Aorta (tissue), 5 donors: ENCODE measurements around the gene KIF3A. TPM values are rescaled to one million over a fixed set of nuclear protein-coding genes. Genes with fewer than 3 reads are reported as not detected.
A peak's percentile ranks its signal among the peaks of the same experiment; 100 is the strongest.

Experiments
- ATAC-seq: fragments of 200-7000 bp; cut with Tn5 transposase; one replicate; pipeline ENCODE4 v1.9.1; 2022; ENCODE audit warnings: moderate library complexity; ENCODE audit not compliant: low FRiP score
- DNase-seq, 2 donors: peaks; one replicate each; pipeline ENCODE4 v3.0.0-alpha.2; 2020
- H3K27ac ChIP-seq, 2 donors: one replicate each; pipeline ENCODE4 v1.5.1; 2013; ENCODE audit warnings: low read length in 2 of 2, mild to moderate bottlenecking in 2 of 2, moderate library complexity in 2 of 2, control low read depth in 1 of 2, inconsistent platforms in 1 of 2, low read depth in 1 of 2
- H3K27me3 ChIP-seq, 2 donors: one replicate each; pipeline ENCODE4 v1.6.1; 2013; ENCODE audit warnings: control low read depth in 1 of 2, low read length in 1 of 2, mild to moderate bottlenecking in 1 of 2, moderate library complexity in 1 of 2; ENCODE audit not compliant: insufficient read depth in 2 of 2, control insufficient read depth in 1 of 2
- H3K36me3 ChIP-seq, 2 donors: one replicate each; pipeline ENCODE4 v1.6.1; 2013; ENCODE audit warnings: control low read depth in 1 of 2, low read length in 1 of 2, mild to moderate bottlenecking in 1 of 2; ENCODE audit not compliant: insufficient read depth in 2 of 2, control insufficient read depth in 1 of 2
- H3K4me1 ChIP-seq, 2 donors: one replicate each; pipeline ENCODE4 v1.6.1; 2013; ENCODE audit warnings: low read length in 2 of 2, control low read depth in 1 of 2, mild to moderate bottlenecking in 1 of 2, moderate library complexity in 1 of 2; ENCODE audit not compliant: insufficient read depth in 2 of 2, control insufficient read depth in 1 of 2
- H3K4me3 ChIP-seq, 2 donors: one replicate each; pipeline ENCODE4 v1.5.1; 2013; ENCODE audit warnings: low read length in 2 of 2, control low read depth in 1 of 2, mild to moderate bottlenecking in 1 of 2
- H3K9me3 ChIP-seq: one replicate; pipeline ENCODE4 v1.6.1; 2013; ENCODE audit warnings: mild to moderate bottlenecking, low read length; ENCODE audit not compliant: control insufficient read depth
- WGBS, 2 donors: extraction: QIAGEN DNeasy Blood & Tissue Kit; methylation state at CpG; one replicate each; pipeline ENCODE4 v1.1.7; 2013; 5-methylcytosine and 5-hydroxymethylcytosine counted together
- intact Hi-C, 2 donors: fragments of 100-400 bp; cut with DNase I; formaldehyde crosslinking; loops; one replicate each; pipeline versions ENCODE4 v1.14.2 to v1.15.0; 2022
- polyA plus RNA-seq, 2 donors: library from polyadenylated mRNA; stranded (reverse); fragments of 200-250 nt; gene quantifications; one replicate each; pipeline ENCODE4 v1.2.3, GENCODE V29; 2013
- total RNA-seq, 2 donors: library from RNA; stranded (reverse); fragmentation: NEBNext Ultra II Directional; extraction: Animal tissue kit (Norgen Biotek cat#: 25700); gene quantifications; one replicate each; pipeline ENCODE4 v1.2.1, GENCODE V29; 2021
- donor health status: healthy with polysubstance abuse.
- donor health status: Bipolar disorder and iron deficiency.
- donor health status: DM: no; HTN: no; CAD: no.
- donor health status: DM: no; HTN: no; CAD: no.
- donor health status: DM: yes; HTN: yes; CAD: no.

The KIF3A gene
- total and polyA plus RNA-seq, 4 donors, result 4.5 to 15.1 (median 10.6) TPM

DNA sequence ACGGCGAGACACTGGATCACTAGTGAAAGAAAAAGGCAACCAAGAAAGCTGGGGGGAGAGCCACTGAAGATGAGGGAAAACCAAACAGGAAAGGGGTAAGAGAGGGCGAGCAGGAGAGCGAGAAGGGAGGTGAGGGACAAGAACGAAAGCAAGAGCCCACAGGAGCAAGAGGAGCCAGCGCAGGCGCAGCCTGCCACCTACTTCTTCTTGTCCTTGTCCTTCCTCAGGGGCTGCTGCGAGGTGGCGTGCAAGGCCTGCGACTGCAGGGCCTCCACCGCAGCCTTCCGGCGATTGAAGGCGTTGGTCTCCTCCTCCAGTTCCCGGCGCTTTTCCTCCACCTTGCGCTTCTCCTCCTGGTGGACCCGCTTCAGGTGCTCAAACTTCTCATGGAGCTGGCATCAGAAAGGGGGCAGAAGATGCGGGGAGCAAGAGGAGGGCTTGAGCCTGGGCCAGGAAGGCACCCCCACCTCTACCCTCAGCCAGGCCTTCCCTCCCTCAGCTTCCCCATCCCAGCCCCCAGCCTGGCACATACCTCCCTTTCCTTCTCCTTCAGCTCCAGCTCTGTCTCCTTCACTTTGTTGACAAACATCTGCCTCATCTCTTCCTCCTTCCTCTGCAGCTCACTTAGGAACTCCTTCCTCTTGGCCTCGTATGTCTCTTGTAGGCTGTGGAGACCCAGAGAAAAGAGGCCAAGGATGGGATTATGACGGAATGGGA lies 23.4 kb upstream of the KIF3A start:
- no peaks in the 10 kb centered on the region for H3K4me1 ChIP-seq
- ATAC-seq (no peak), DNase-seq (no peak)
- H3K27me3 ChIP-seq, result no peaks in the 10 kb centered on the region
- no peak overlapping the region for H3K4me3 ChIP-seq
- H3K9me3 ChIP-seq, result no peaks in the 10 kb centered on the region
- 93 to 95% methylated on average over 21 of the region's 21 CpGs for whole genome bisulfite sequencing, 2 donors
- intact Hi-C loops, result no loop called here
- no peak overlapping the region for H3K27ac ChIP-seq
- H3K36me3 ChIP-seq, result peaks cover 0 to 8% of the 10 kb centered on the region in 2 donors

DNA sequence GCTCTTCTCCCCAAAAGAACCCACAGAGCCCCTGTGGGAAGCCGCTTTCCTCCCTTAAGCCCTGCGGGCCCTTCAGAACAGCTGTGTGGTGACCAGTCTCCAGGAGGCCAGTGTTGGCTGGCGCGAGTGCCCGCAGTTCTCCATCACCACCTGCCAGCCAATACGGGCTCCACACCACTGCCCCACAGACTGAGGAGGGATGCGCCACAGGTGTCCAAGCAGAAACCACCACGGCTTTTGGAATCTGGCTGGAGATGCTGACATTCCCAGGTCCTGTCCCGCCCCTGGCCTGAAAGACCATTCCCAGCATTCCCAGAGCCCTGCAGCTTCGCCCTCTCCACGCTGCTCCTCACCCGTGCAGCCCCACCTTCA lies 22.7 kb upstream of the KIF3A start:
- no peaks in the 10 kb centered on the region for H3K4me1 ChIP-seq
- no peak overlapping the region for H3K27ac ChIP-seq
- no peaks in the 10 kb centered on the region for H3K9me3 ChIP-seq
- DNase-seq (peak in 1 of 2 donors; percentile 35), ATAC-seq (no peak)
- H3K4me3 ChIP-seq, result no peak overlapping the region
- peaks cover 0 to 8% of the 10 kb centered on the region in 2 donors for H3K36me3 ChIP-seq
- 92 to 93% methylated on average over 12 of the region's 12 CpGs for WGBS, 2 donors
- intact Hi-C loops, result no loop called here
- no peaks in the 10 kb centered on the region for H3K27me3 ChIP-seq

DNA sequence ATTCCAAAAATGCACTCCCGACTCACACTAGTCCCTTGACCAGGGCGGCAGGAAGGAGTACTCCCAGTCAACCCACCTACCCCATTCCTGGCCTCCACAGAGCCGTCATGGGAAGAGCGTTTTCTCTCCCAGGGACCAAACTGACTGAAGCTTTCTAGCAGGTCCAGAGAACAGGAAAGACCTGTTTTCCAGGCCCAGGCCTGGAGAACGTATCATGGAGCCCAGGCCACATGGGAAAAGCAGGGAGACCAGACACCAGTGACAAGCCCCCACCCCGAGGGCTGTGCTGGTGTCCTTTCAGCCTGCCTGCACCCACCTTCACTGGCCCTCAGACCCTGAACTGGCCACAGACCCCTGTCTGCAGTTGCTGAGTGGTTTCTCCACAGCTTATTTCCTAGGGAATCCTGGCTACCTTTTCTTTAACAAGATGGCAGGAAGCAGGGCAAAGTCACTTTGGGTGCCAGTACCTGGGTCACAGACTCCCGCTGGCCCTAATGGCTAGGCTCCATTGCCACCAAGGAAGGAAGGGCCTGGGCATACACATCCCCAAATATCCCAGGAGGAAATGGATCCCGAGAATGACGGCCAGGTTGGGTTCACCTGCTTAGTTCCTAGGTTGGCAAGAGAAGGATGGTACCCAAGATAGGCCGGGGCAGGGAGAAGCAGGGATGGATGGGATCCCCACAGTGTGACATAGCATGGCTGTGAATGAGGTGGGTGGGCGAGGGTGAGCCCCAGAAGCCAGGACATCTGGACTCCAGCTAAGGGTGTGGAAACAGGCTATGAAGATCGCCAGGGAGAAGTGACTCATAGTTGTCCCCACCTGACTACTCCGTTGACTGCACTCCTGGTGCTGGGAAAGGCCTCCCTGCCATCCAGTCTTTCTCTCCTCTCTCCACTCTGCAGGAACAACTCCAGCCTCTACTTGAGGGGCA lies 22.0 kb upstream of the KIF3A start:
- intact Hi-C loops, result no loop called here
- WGBS, 2 donors, result 87 to 90% methylated on average over 13 of the region's 13 CpGs
- no peak for ATAC-seq
- H3K4me1 ChIP-seq, result no peaks in the 10 kb centered on the region
- H3K36me3 ChIP-seq, result peaks cover 0 to 6% of the 10 kb centered on the region in 2 donors
- H3K27ac ChIP-seq, result no peak overlapping the region
- no peaks in the 10 kb centered on the region for H3K27me3 ChIP-seq
- no peak for DNase-seq
- H3K4me3 ChIP-seq, result no peak overlapping the region
- no peaks in the 10 kb centered on the region for H3K9me3 ChIP-seq

DNA sequence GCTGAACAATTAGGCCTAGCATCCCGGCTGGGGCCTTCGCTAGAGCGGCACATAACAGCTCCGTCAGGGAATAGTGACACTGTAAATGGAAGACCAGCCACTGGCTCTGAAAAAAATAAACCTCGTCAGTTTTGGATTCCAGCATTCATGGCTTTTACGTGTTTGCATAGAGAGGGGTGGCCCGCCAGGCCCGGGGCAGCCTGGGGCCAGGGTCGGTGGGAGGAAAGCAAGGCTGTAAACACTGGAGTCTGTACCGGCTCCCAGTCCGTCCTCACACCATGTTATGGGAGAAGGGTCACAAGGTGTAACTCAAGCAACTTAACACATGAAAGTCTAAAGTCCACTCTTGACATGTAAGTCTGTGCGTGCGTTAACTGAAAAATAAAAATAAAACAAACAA lies 21.1 kb upstream of the KIF3A start:
- 84 to 86% methylated on average over 13 of the region's 13 CpGs for WGBS, 2 donors
- DNase-seq, result no peak

DNA sequence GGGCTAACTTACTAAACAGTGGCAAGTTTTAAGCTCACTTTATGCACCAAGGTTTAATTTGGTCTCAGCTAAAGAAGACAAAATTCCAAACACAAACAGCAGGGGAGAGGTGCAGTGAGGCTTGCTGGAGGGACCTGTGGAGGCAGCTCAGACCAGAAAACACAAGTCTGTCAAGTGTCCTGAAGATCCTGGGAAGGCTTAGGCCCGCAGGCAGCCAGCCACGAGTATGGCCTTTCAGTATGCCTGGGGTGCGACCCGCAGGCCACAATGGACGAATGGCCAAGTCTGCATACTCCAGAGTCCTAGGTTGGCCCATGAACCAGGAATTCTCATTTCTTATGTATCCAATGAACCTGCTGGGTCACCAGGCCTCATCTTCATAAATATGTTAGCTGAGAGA lies 19.2 kb upstream of the KIF3A start:
- H3K36me3 ChIP-seq, result peaks cover 0 to 2% of the 10 kb centered on the region in 2 donors
- no peak overlapping the region for H3K27ac ChIP-seq
- no peak overlapping the region for H3K4me3 ChIP-seq
- H3K9me3 ChIP-seq, result no peaks in the 10 kb centered on the region
- intact Hi-C loops, result no loop called here
- ATAC-seq (no peak), DNase-seq (no peak)
- no peaks in the 10 kb centered on the region for H3K27me3 ChIP-seq
- H3K4me1 ChIP-seq, result no peaks in the 10 kb centered on the region
- 82 to 87% methylated on average over 5 of the region's 5 CpGs for WGBS, 2 donors

More for the DNA sequence above, 21.1 kb upstream of the KIF3A start:
- intact Hi-C loops, result no loop called here
- H3K36me3 ChIP-seq, result peaks cover 0 to 3% of the 10 kb centered on the region in 2 donors
- ATAC-seq, result no peak
- H3K27me3 ChIP-seq, result no peaks in the 10 kb centered on the region
- H3K27ac ChIP-seq, result no peak overlapping the region
- H3K9me3 ChIP-seq, result no peaks in the 10 kb centered on the region
- no peaks in the 10 kb centered on the region for H3K4me1 ChIP-seq
- no peak overlapping the region for H3K4me3 ChIP-seq

DNA sequence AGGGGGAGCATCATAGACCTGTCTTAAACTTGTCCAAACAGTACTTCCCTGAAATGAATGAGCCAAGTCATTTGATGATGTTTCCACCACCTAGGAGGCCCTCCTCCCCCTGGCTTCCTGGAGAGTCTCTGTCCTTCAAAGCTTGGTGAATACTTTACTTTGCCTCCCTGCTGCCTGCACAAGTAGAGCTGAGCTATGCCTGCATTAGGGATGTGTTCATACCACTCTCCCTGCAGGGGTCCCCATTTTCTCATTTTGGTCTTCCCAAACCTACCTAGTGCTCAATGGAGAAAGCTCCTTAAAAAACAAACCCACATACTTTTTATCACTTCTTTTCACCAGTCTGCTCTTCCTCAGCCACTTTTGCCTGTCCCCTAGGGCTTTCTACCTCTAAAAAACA lies 17.6 kb upstream of the KIF3A start:
- no peaks in the 10 kb centered on the region for H3K27me3 ChIP-seq
- intact Hi-C loops, result loop anchor here (2.0 to 5.0 kb wide), 2 partner anchors 66 to 67 kb away; no protein-coding TSS in a partner anchor
- H3K4me3 ChIP-seq, result no peak overlapping the region
- no peak overlapping the region for H3K27ac ChIP-seq
- no peaks in the 10 kb centered on the region for H3K9me3 ChIP-seq
- ATAC-seq (no peak), DNase-seq (no peak)
- H3K36me3 ChIP-seq, result no peaks in the 10 kb centered on the region
- no peaks in the 10 kb centered on the region for H3K4me1 ChIP-seq

DNA sequence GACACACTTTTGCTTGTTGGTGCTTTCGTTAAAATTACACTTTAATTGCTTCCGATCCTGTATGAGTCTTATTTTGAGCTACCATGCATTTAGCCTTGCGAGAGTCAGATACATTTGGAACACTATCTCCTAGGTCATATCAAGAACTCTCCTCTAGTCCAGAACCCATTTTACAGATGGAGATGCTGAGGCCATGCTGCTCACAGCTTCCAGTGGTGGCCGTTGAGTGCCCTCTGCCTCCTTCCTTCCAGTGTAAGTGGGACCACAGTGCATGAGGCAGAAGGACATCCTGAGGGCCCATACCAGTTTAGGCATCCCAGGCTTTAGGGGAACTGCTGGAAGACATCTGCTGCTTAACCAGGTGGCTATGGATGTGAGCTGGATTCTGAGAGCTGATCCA lies 16.8 kb upstream of the KIF3A start:
- DNase-seq (no peak), ATAC-seq (no peak)
- Histone ChIP-seq H3K4me3 (no peak overlapping the region), H3K27ac (no peak overlapping the region), H3K36me3 (no peaks in the 10 kb centered on the region), H3K27me3 (no peaks in the 10 kb centered on the region), H3K4me1 (no peaks in the 10 kb centered on the region), H3K9me3 (no peaks in the 10 kb centered on the region)
- WGBS, 2 donors, result 93% methylated on average over 4 of the region's 4 CpGs
- intact Hi-C loops, result loop anchor here (2.0 to 5.0 kb wide), 2 partner anchors 67 to 68 kb away; no protein-coding TSS in a partner anchor

DNA sequence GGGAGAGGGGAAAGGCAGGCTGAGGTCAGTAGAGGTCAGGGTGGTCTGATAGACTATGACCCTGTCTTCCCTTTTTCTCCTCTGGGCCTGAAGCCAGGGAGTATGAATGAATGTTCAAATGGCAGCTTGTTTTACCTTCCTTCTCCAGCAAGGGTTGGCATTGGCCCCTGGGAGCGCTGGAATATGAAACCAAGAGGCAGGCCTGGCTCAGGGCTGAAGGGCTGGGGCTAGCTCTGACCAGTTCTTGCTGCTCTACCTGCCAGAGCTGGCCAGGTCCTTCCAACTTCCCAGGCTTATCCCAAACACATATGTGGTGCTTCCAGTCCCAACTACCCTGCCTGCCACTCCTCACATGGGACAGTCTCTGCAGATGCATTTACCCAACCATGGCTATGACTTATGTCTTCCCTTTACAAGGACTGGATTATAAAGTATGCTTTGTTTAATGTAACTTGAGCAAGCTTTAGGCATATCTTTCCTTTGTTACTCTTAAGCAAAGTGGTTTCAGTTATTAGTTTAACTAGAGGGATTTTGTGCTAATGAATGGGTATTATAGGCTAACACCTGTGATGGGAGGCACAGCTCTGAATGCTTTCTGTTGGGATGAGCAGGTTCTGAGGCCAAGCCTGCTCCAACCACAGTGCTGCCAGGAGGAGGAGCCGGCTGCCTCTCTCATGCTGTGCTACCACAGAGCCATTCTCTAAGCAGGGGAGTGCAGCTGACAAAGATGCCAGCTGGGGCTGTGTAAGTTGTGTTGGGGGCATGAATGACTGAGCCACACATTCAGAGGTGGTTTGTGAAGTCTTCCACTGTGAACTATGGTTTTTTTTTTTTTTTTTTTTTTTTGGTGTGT lies 16.0 kb upstream of the KIF3A start:
- no peaks in the 10 kb centered on the region for H3K9me3 ChIP-seq
- no peak for ATAC-seq
- no peak for DNase-seq
- no peaks in the 10 kb centered on the region for H3K36me3 ChIP-seq
- no peak overlapping the region for H3K27ac ChIP-seq
- intact Hi-C loops, result loop anchor here in 1 of 2 donors (5.0 kb wide), 1 partner anchor 69 kb away; no protein-coding TSS in a partner anchor
- no peaks in the 10 kb centered on the region for H3K4me1 ChIP-seq
- H3K27me3 ChIP-seq, result no peaks in the 10 kb centered on the region
- H3K4me3 ChIP-seq, result no peak overlapping the region
- 41% methylated on average over 2 of the region's 2 CpGs for WGBS, 2 donors
